Pons (tissue), 1 donor: ENCODE data around the gene NECAP2.
A peak's percentile ranks its signal among the peaks of the same experiment; 100 is the strongest.

Source experiments
- DNase-seq: peaks from one replicate; pipeline ENCODE4 v3.0.0-alpha.2; 2016; ENCODE audit warnings: low spot score

The NECAP2 gene

GRCh38 chr1:16440470-16441281 is at the start of gene NECAP2:
TSS of gene NECAP2 (plus strand) at chr1:16440724. CDS start at chr1:16440762, 38 bp downstream.
- peak; percentile 81 for DNase-seq

GRCh38 chr1:16391411-16391810 is 49.1 kb upstream of the NECAP2 start:
- no peak for DNase-seq

- no peak for DNase-seq
Measured at GRCh38 chr1:16392740-16393569, 47.6 kb upstream of the NECAP2 start.

GRCh38 chr1:16393570-16394521 is 46.7 kb upstream of the NECAP2 start:
- DNase-seq: peak; percentile 48

- DNase-seq: no peak
Measured at GRCh38 chr1:16394977-16395376, 45.5 kb upstream of the NECAP2 start.

- no peak for DNase-seq
Measured at GRCh38 chr1:16396591-16396990, 43.9 kb upstream of the NECAP2 start.

GRCh38 chr1:16397120-16397519 is 43.4 kb upstream of the NECAP2 start:
- no peak for DNase-seq

- no peak for DNase-seq
Measured at GRCh38 chr1:16398371-16398953, 42.1 kb upstream of the NECAP2 start.

GRCh38 chr1:16402742-16403141 is 37.8 kb upstream of the NECAP2 start:
- DNase-seq: no peak

GRCh38 chr1:16405441-16405840 is 35.1 kb upstream of the NECAP2 start:
- DNase-seq: no peak

GRCh38 chr1:16406868-16407267 is 33.7 kb upstream of the NECAP2 start:
- no peak for DNase-seq

GRCh38 chr1:16409536-16410152 is 30.9 kb upstream of the NECAP2 start:
- no peak for DNase-seq

GRCh38 chr1:16410803-16411202 is 29.7 kb upstream of the NECAP2 start:
- no peak for DNase-seq

- no peak for DNase-seq
Measured at GRCh38 chr1:16413191-16413590, 27.3 kb upstream of the NECAP2 start.

GRCh38 chr1:16418823-16419425 is 21.6 kb upstream of the NECAP2 start:
- DNase-seq: no peak

- no peak for DNase-seq
Measured at GRCh38 chr1:16420424-16421118, 20.0 kb upstream of the NECAP2 start.

GRCh38 chr1:16421201-16421600 is 19.3 kb upstream of the NECAP2 start:
- no peak for DNase-seq

GRCh38 chr1:16422041-16422440 is 18.5 kb upstream of the NECAP2 start:
- DNase-seq: no peak

- no peak for DNase-seq
Measured at GRCh38 chr1:16425125-16426025, 15.1 kb upstream of the NECAP2 start.
